Measurements from ENCODE around the gene ANAPC13.

ANAPC13 gene

GRCh38 chr3:134505485-134505884, 19.7 kb upstream of the ANAPC13 start:
- Histone ChIP-seq H3K36me3 (ENCODE audit: control insufficient read depth, insufficient read depth, low read length) (no peaks in the 10 kb centered on the region), H3K4me2 (ENCODE audit: low read length) (no peak overlapping the region), H2BK15ac (replicated peaks; ENCODE audit: low read depth) (no peak overlapping the region), H3K79me2 (ENCODE audit: control insufficient read depth, insufficient read depth, low read length) (no peaks in the 10 kb centered on the region), H2BK120ac (ENCODE audit: low read depth, low read length) (no peak overlapping the region), H3K4ac (ENCODE audit: low read depth, low read length) (no peak overlapping the region), H3K18ac (ENCODE audit: low read length) (no peak overlapping the region), H4K8ac (ENCODE audit: low read depth, low read length) (no peak overlapping the region), H3K4me3 (ENCODE audit: low read length) (no peak overlapping the region), H3K23ac (ENCODE audit: low read length) (no peak overlapping the region), H3K27ac (ENCODE audit: low read depth, low read length) (no peak overlapping the region), H2AK5ac (ENCODE audit: low read length) (no peak overlapping the region), H3K9ac (ENCODE audit: low read length) (no peak overlapping the region), H3K4me1 (ENCODE audit: control insufficient read depth, low read depth, low read length) (no peaks in the 10 kb centered on the region), H4K5ac (ENCODE audit: low read length) (no peak overlapping the region), H3K27me3 (ENCODE audit: insufficient read depth, low read length, poor library complexity) (no peaks in the 10 kb centered on the region), H3K79me1 (ENCODE audit: low read length) (peaks cover 5% of the 10 kb centered on the region), H3K56ac (ENCODE audit: low read length) (no peak overlapping the region), H2BK5ac (ENCODE audit: low read length) (no peak overlapping the region)
- no peak for DNase-seq
- no CpG with 5 or more reads among the region's 3 CpGs for WGBS (ENCODE audit: extremely low coverage, insufficient coverage, low lambda C conversion rate)

GRCh38 chr3:134504132-134504531, 18.3 kb upstream of the ANAPC13 start:
- Histone ChIP-seq H3K36me3 (ENCODE audit: control insufficient read depth, insufficient read depth, low read length) (no peaks in the 10 kb centered on the region), H2BK120ac (ENCODE audit: low read depth, low read length) (no peak overlapping the region), H4K8ac (ENCODE audit: low read depth, low read length) (no peak overlapping the region), H3K56ac (ENCODE audit: low read length) (no peak overlapping the region), H3K18ac (ENCODE audit: low read length) (no peak overlapping the region), H3K27me3 (ENCODE audit: insufficient read depth, low read length, poor library complexity) (no peaks in the 10 kb centered on the region), H2BK15ac (replicated peaks; ENCODE audit: low read depth) (no peak overlapping the region), H3K4me1 (ENCODE audit: control insufficient read depth, low read depth, low read length) (no peaks in the 10 kb centered on the region), H3K4me3 (ENCODE audit: low read length) (no peak overlapping the region), H3K79me1 (ENCODE audit: low read length) (peaks cover 5% of the 10 kb centered on the region), H3K4ac (ENCODE audit: low read depth, low read length) (no peak overlapping the region), H3K9ac (ENCODE audit: low read length) (no peak overlapping the region), H2BK5ac (ENCODE audit: low read length) (no peak overlapping the region), H3K27ac (ENCODE audit: low read depth, low read length) (no peak overlapping the region), H2AK5ac (ENCODE audit: low read length) (no peak overlapping the region), H3K4me2 (ENCODE audit: low read length) (no peak overlapping the region), H4K5ac (ENCODE audit: low read length) (no peak overlapping the region), H3K79me2 (ENCODE audit: control insufficient read depth, insufficient read depth, low read length) (no peaks in the 10 kb centered on the region), H3K23ac (ENCODE audit: low read length) (no peak overlapping the region)
- DNase-seq, result no peak
- no CpG with 5 or more reads among the region's 3 CpGs for WGBS (ENCODE audit: extremely low coverage, insufficient coverage, low lambda C conversion rate)

GRCh38 chr3:134503266-134503665, 17.5 kb upstream of the ANAPC13 start:
- no peaks in the 10 kb centered on the region for H3K4me1 ChIP-seq (ENCODE audit: control insufficient read depth, low read depth, low read length)
- no peak overlapping the region for H3K56ac ChIP-seq (ENCODE audit: low read length)
- H3K36me3 ChIP-seq (ENCODE audit: control insufficient read depth, insufficient read depth, low read length), result no peaks in the 10 kb centered on the region
- no peak overlapping the region for H3K4me2 ChIP-seq (ENCODE audit: low read length)
- H3K18ac ChIP-seq (ENCODE audit: low read length), result no peak overlapping the region
- no peak overlapping the region for H3K9ac ChIP-seq (ENCODE audit: low read length)
- no peak overlapping the region for H2BK120ac ChIP-seq (ENCODE audit: low read depth, low read length)
- no peaks in the 10 kb centered on the region for H3K27me3 ChIP-seq (ENCODE audit: insufficient read depth, low read length, poor library complexity)
- WGBS (ENCODE audit: extremely low coverage, insufficient coverage, low lambda C conversion rate), result no CpG with 5 or more reads among the region's 1 CpG
- H4K5ac ChIP-seq (ENCODE audit: low read length), result no peak overlapping the region
- no peak for DNase-seq
- peaks cover 5% of the 10 kb centered on the region for H3K79me1 ChIP-seq (ENCODE audit: low read length)
- no peak overlapping the region for H2AK5ac ChIP-seq (ENCODE audit: low read length)
- no peak overlapping the region for H3K4ac ChIP-seq (ENCODE audit: low read depth, low read length)
- H3K23ac ChIP-seq (ENCODE audit: low read length), result no peak overlapping the region
- no peak overlapping the region for H3K27ac ChIP-seq (ENCODE audit: low read depth, low read length)
- H3K4me3 ChIP-seq (ENCODE audit: low read length), result no peak overlapping the region
- H4K8ac ChIP-seq (ENCODE audit: low read depth, low read length), result no peak overlapping the region
- no peaks in the 10 kb centered on the region for H3K79me2 ChIP-seq (ENCODE audit: control insufficient read depth, insufficient read depth, low read length)
- H2BK15ac ChIP-seq (replicated peaks; ENCODE audit: low read depth), result no peak overlapping the region
- H2BK5ac ChIP-seq (ENCODE audit: low read length), result no peak overlapping the region

- Histone ChIP-seq H3K36me3 (ENCODE audit: control insufficient read depth, insufficient read depth, low read length) (no peaks in the 10 kb centered on the region), H3K27me3 (ENCODE audit: insufficient read depth, low read length, poor library complexity) (no peaks in the 10 kb centered on the region), H3K79me1 (ENCODE audit: low read length) (peaks cover 4% of the 10 kb centered on the region), H3K4ac (ENCODE audit: low read depth, low read length) (no peak overlapping the region), H3K9ac (ENCODE audit: low read length) (no peak overlapping the region), H2BK5ac (ENCODE audit: low read length) (no peak overlapping the region), H2BK15ac (replicated peaks; ENCODE audit: low read depth) (no peak overlapping the region), H3K23ac (ENCODE audit: low read length) (no peak overlapping the region), H3K4me3 (ENCODE audit: low read length) (no peak overlapping the region), H3K56ac (ENCODE audit: low read length) (no peak overlapping the region), H2AK5ac (ENCODE audit: low read length) (no peak overlapping the region), H4K5ac (ENCODE audit: low read length) (no peak overlapping the region), H3K27ac (ENCODE audit: low read depth, low read length) (no peak overlapping the region), H3K18ac (ENCODE audit: low read length) (no peak overlapping the region), H3K4me1 (ENCODE audit: control insufficient read depth, low read depth, low read length) (no peaks in the 10 kb centered on the region), H3K79me2 (ENCODE audit: control insufficient read depth, insufficient read depth, low read length) (no peaks in the 10 kb centered on the region), H2BK120ac (ENCODE audit: low read depth, low read length) (no peak overlapping the region), H3K4me2 (ENCODE audit: low read length) (no peak overlapping the region), H4K8ac (ENCODE audit: low read depth, low read length) (no peak overlapping the region)
- no peak for DNase-seq
- no CpG with 5 or more reads among the region's 3 CpGs for WGBS (ENCODE audit: extremely low coverage, insufficient coverage, low lambda C conversion rate)
Observed at GRCh38 chr3:134496471-134497071, 10.8 kb upstream of the ANAPC13 start.

GRCh38 chr3:134495980-134496379, 10.2 kb upstream of the ANAPC13 start:
- Histone ChIP-seq H3K4me1 (ENCODE audit: control insufficient read depth, low read depth, low read length) (no peaks in the 10 kb centered on the region), H4K8ac (ENCODE audit: low read depth, low read length) (no peak overlapping the region), H3K4me2 (ENCODE audit: low read length) (no peak overlapping the region), H3K4ac (ENCODE audit: low read depth, low read length) (no peak overlapping the region), H3K18ac (ENCODE audit: low read length) (no peak overlapping the region), H3K27me3 (ENCODE audit: insufficient read depth, low read length, poor library complexity) (no peaks in the 10 kb centered on the region), H3K4me3 (ENCODE audit: low read length) (no peak overlapping the region), H3K23ac (ENCODE audit: low read length) (no peak overlapping the region), H2AK5ac (ENCODE audit: low read length) (no peak overlapping the region), H3K36me3 (ENCODE audit: control insufficient read depth, insufficient read depth, low read length) (no peaks in the 10 kb centered on the region), H3K79me1 (ENCODE audit: low read length) (peaks cover 5% of the 10 kb centered on the region), H3K27ac (ENCODE audit: low read depth, low read length) (no peak overlapping the region), H2BK15ac (replicated peaks; ENCODE audit: low read depth) (no peak overlapping the region), H3K79me2 (ENCODE audit: control insufficient read depth, insufficient read depth, low read length) (no peaks in the 10 kb centered on the region), H2BK5ac (ENCODE audit: low read length) (no peak overlapping the region), H3K56ac (ENCODE audit: low read length) (no peak overlapping the region), H2BK120ac (ENCODE audit: low read depth, low read length) (no peak overlapping the region), H4K5ac (ENCODE audit: low read length) (no peak overlapping the region), H3K9ac (ENCODE audit: low read length) (no peak overlapping the region)
- no peak for DNase-seq

- no peak overlapping the region for H3K23ac ChIP-seq (ENCODE audit: low read length)
- H4K8ac ChIP-seq (ENCODE audit: low read depth, low read length), result no peak overlapping the region
- no peak overlapping the region for H3K18ac ChIP-seq (ENCODE audit: low read length)
- peaks cover 2% of the 10 kb centered on the region for H3K79me2 ChIP-seq (ENCODE audit: control insufficient read depth, insufficient read depth, low read length)
- no peak overlapping the region for H3K4me3 ChIP-seq (ENCODE audit: low read length)
- no CpG with 5 or more reads among the region's 5 CpGs for WGBS (ENCODE audit: extremely low coverage, insufficient coverage, low lambda C conversion rate)
- no peak overlapping the region for H2AK5ac ChIP-seq (ENCODE audit: low read length)
- H3K9ac ChIP-seq (ENCODE audit: low read length), result no peak overlapping the region
- no peak for DNase-seq
- no peak overlapping the region for H3K56ac ChIP-seq (ENCODE audit: low read length)
- peaks cover 6% of the 10 kb centered on the region for H3K79me1 ChIP-seq (ENCODE audit: low read length)
- H3K4me2 ChIP-seq (ENCODE audit: low read length), result no peak overlapping the region
- no peak overlapping the region for H4K5ac ChIP-seq (ENCODE audit: low read length)
- H3K27ac ChIP-seq (ENCODE audit: low read depth, low read length), result no peak overlapping the region
- H2BK15ac ChIP-seq (replicated peaks; ENCODE audit: low read depth), result no peak overlapping the region
- H2BK120ac ChIP-seq (ENCODE audit: low read depth, low read length), result no peak overlapping the region
- no peak overlapping the region for H2BK5ac ChIP-seq (ENCODE audit: low read length)
- no peaks in the 10 kb centered on the region for H3K36me3 ChIP-seq (ENCODE audit: control insufficient read depth, insufficient read depth, low read length)
- H3K4me1 ChIP-seq (ENCODE audit: control insufficient read depth, low read depth, low read length), result no peaks in the 10 kb centered on the region
- no peak overlapping the region for H3K4ac ChIP-seq (ENCODE audit: low read depth, low read length)
- no peaks in the 10 kb centered on the region for H3K27me3 ChIP-seq (ENCODE audit: insufficient read depth, low read length, poor library complexity)
Observed at GRCh38 chr3:134494495-134494894, 8.7 kb upstream of the ANAPC13 start.
